ENCODE data around the gene LIPF.

- no peak for TF ChIP-seq POLR2A (IDR thresholded peaks at IDR 0.05)
- TF ChIP-seq CTCF (IDR thresholded peaks at IDR 0.05), result no peak
Measured at GRCh38 chr10:88725798-88726197, 61.6 kb downstream of the LIPF start.

Data from uterus (tissue), 2 donors.